GM12878 (cell line): ENCODE measurements around the gene NEMF. TPM values are rescaled to one million over a fixed set of nuclear protein-coding genes. Genes with fewer than 3 reads are reported as not detected.
"Not testable (repeated sequence)": the region's sequence is repeated elsewhere in the genome, so short reads cannot be mapped to it uniquely, and the experiment has no call there.

Source experiments
- ATAC-seq: fragments of 200-7000 bp; cut with Tn5 transposase; 3 replicates; pipeline ENCODE4 v1.9.1; 2020; ENCODE audit warnings: mild to moderate bottlenecking, moderate library complexity
- BruUV-seq: library from RNA; stranded (reverse); fragments of 400-500 nt; replicated peaks from 2 replicates; lab custom pipeline; 2021; lab: Mats Ljungman, UMichigan
- CTCF ChIA-PET: fragments of 300-600 bp; sonication (Branson Sonifier 250); formaldehyde crosslinking; extraction: SDS; loops from one replicate; lab custom pipeline; 2021; ENCODE audit warnings: inconsistent platforms; lab: Yijun Ruan, JAX
- POLR2A ChIA-PET: fragments of 350-600 bp; formaldehyde crosslinking; extraction: SDS; loops from one replicate; lab custom pipeline; 2021; ENCODE audit warnings: inconsistent platforms; lab: Charles Lee
- RAD21 ChIA-PET: fragments of 300-600 bp; sonication (Branson Sonifier 250); formaldehyde crosslinking; loops from one replicate; lab custom pipeline; 2023; ENCODE audit warnings: antibody characterized with exemption; ENCODE audit not compliant: unreplicated experiment; lab: Charles Lee
- SMC1A ChIA-PET: fragments of 300-600 bp; sonication (Branson Sonifier 250); formaldehyde crosslinking; loops from one replicate; lab custom pipeline; 2023; ENCODE audit not compliant: unreplicated experiment, uncharacterized antibody; lab: Charles Lee
- DNase-seq: peaks from one replicate; pipeline ENCODE4 v3.0.0-alpha.2; 2011; ENCODE audit warnings: low read depth, low spot score
- FAIRE-seq: peaks from 3 replicates; lab custom pipeline; 2011; peaks lifted over from hg19 to GRCh38; lab: Jason Lieb, UNC
- H2AFZ ChIP-seq: 2 replicates; pipeline ENCODE4 v1.6.0; 2011; ENCODE audit warnings: low read depth, low read length, control low read depth; ENCODE audit not compliant: control insufficient read depth
- H3K27ac ChIP-seq: 2 replicates; pipeline ENCODE4 v1.5.1; 2011; ENCODE audit warnings: control low read depth; ENCODE audit not compliant: control insufficient read depth, insufficient read depth
- H3K27me3 ChIP-seq, 2 experiments: replicated peaks in 1 of 2; 2 replicates each; pipeline versions ENCODE4 v1.6.0 to v1.6.1; 2011; ENCODE audit warnings: low read length in 1 of 2; ENCODE audit not compliant: control insufficient read depth in 2 of 2, insufficient read depth in 2 of 2
- H3K36me3 ChIP-seq, 2 experiments: 2 replicates each; pipeline ENCODE4 v1.5.1; 2011; ENCODE audit warnings: low read length in 1 of 2; ENCODE audit not compliant: control insufficient read depth in 2 of 2, insufficient read depth in 2 of 2
- H3K4me1 ChIP-seq: 2 replicates; pipeline ENCODE4 v1.6.1; 2011; ENCODE audit warnings: mild to moderate bottlenecking, low read length, moderate library complexity, mixed read lengths; ENCODE audit not compliant: control insufficient read depth, insufficient read depth
- H3K4me2 ChIP-seq: 2 replicates; pipeline ENCODE4 v1.6.0; 2011; ENCODE audit warnings: control low read depth; ENCODE audit not compliant: control insufficient read depth, insufficient read depth
- H3K4me3 ChIP-seq: fragments of 200-600 bp; sonication (generic); 2 replicates; pipeline ENCODE4 v1.5.1; 2016
- H3K79me2 ChIP-seq: 2 replicates; pipeline ENCODE4 v1.6.0; 2011; ENCODE audit warnings: low read length; ENCODE audit not compliant: control insufficient read depth, insufficient read depth
- H3K9ac ChIP-seq: 2 replicates; pipeline ENCODE4 v1.8.0; 2011; ENCODE audit warnings: low read length, control low read depth, mixed read lengths; ENCODE audit not compliant: control insufficient read depth, insufficient read depth
- H3K9me3 ChIP-seq: replicated peaks from 3 replicates; pipeline ENCODE4 v1.5.1; 2011; ENCODE audit warnings: mild to moderate bottlenecking, low read length; ENCODE audit not compliant: control insufficient read depth, insufficient read depth
- H4K20me1 ChIP-seq: 2 replicates; pipeline ENCODE4 v1.6.0; 2011; ENCODE audit not compliant: control insufficient read depth, insufficient read depth
- CBFB ChIP-seq: IDR thresholded peaks from 2 replicates; pipeline ENCODE4 v1.6.1; 2016; ENCODE audit warnings: antibody characterized with exemption, low read depth
- ESRRA ChIP-seq: IDR thresholded peaks from 2 replicates; pipeline ENCODE4 v1.6.1; 2012; ENCODE audit warnings: mild to moderate bottlenecking, low read length, improper control_type of control experiment
- IRF4 ChIP-seq: IDR thresholded peaks from 2 replicates; pipeline ENCODE4 v1.6.1; 2011; ENCODE audit warnings: low read depth, low read length
- NFYB ChIP-seq: IDR thresholded peaks from 2 replicates; pipeline ENCODE4 v1.6.1; 2011; ENCODE audit warnings: low read depth, mild to moderate bottlenecking, low read length, improper control_type of control experiment, moderate library complexity; ENCODE audit not compliant: insufficient read depth
- RFX5 ChIP-seq: IDR thresholded peaks from 2 replicates; pipeline ENCODE4 v1.6.1; 2011; ENCODE audit warnings: low read depth, low read length, improper control_type of control experiment
- SREBF2 ChIP-seq: IDR thresholded peaks from 2 replicates; pipeline ENCODE4 v1.6.1; 2012; ENCODE audit warnings: mild to moderate bottlenecking, low read length
- SRF ChIP-seq, 2 experiments: IDR thresholded peaks; 2 replicates each; pipeline ENCODE4 v1.6.1; 2011; ENCODE audit warnings: low read depth in 2 of 2, low read length in 2 of 2, mild to moderate bottlenecking in 1 of 2, moderate library complexity in 1 of 2
- STAT1 ChIP-seq: fragments of 450-650 bp; conservative IDR thresholded peaks from 2 replicates; pipeline ENCODE4 v1.6.1; 2014; ENCODE audit warnings: antibody characterized with exemption, mild to moderate bottlenecking
- TBL1XR1 ChIP-seq: IDR thresholded peaks from 2 replicates; pipeline ENCODE4 v1.6.1; 2012; ENCODE audit warnings: low read depth, low read length, improper control_type of control experiment
- WGBS: methylation state at CpG from one replicate; pipeline ENCODE4 v1.1.6; 2016; ENCODE audit warnings: low lambda C conversion rate; ENCODE audit not compliant: insufficient replicate concordance, insufficient coverage; ENCODE audit errors: missing lambda C conversion rate; 5-methylcytosine and 5-hydroxymethylcytosine counted together
- in situ Hi-C: fragments of 300-500 bp; cut with MboI; formaldehyde crosslinking; loops from 9 replicates; pipeline ENCODE4 v1.14.3; 2018; ENCODE audit warnings: mixed read lengths
- intact Hi-C: fragments of 100-400 bp; cut with micrococcal nuclease; formaldehyde crosslinking; loops from one replicate; pipeline ENCODE4 v1.14.2; 2022; ENCODE audit not compliant: unreplicated experiment
- polyA plus RNA-seq, 11 experiments: library from polyadenylated mRNA; depleted of rRNA in 4 of 11; unstranded in 6 of 11; stranded (reverse) in 5 of 11; fragments of >200 nt; fragmentation: Nextera tagmentation in 4 of 11; fragmentation: Illumina TruSeq in 1 of 11; extraction: Ambion mirVana in 4 of 11; extraction: Trizol in 1 of 11; gene quantifications; 1 replicate in 1 of 11; 2 replicates in 10 of 11; pipeline versions ENCODE4 v1.2.1 to v1.2.3, GENCODE V29; 2011 to 2016; ENCODE audit warnings: inconsistent platforms in 2 of 11, missing spikeins in 2 of 11, low read depth in 1 of 11
- total RNA-seq, 4 experiments: library from RNA; depleted of rRNA in 3 of 4; stranded (reverse); fragments of >200 nt in 3 of 4; fragmentation: Illumina TruSeq in 1 of 4; extraction: Trizol in 1 of 4; gene quantifications; 2 replicates each; pipeline versions ENCODE4 v1.2.1 to v1.2.3, GENCODE V29; 2013 to 2021
- TF ChIP-seq, protein P1 (sequence below): IDR thresholded peaks from 2 replicates; pipeline ENCODE4 v1.6.1; 2011; ENCODE audit warnings: low read depth, low read length, improper control_type of control experiment, borderline replicate concordance

NEMF gene
- total and polyA plus RNA-seq, 10 of the 15 experiments (the other 5 are each of a cell fraction or from before 2014, with no cell fraction given) = 31.5 to 80.1 (median 61.1) TPM

DNA sequence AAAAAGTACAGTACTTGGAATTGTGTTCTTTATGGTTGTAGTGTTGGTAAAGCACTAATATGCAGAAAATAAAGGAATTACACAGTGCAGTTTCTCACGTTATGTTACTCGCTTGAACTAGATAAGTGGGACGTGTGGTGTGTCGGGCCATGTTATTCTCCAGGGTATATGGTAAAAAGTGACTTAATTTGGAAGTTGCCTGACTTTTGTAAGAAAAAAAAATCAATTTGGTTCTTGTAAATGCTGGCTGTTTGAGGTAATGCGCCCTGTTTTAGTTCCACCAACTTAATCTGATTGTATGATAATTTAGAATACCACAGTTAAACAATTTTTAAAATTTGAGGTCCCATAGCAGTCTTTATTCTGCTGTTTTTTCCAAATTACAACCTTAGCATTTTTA lies 44.4 kb upstream of the NEMF start:
- ChIA-PET POLR2A (interaction anchor here (0.6 to 1.4 kb wide), 4 partner anchors 11 to 165 kb away, joined by 4 to 6 read pairs (median 6); no protein-coding TSS in a partner anchor), SMC1A (interaction anchor here (0.6 to 1.4 kb wide), 4 partner anchors 15 to 186 kb away, joined by 3 to 4 read pairs (median 4); no protein-coding TSS in a partner anchor), RAD21 (interaction anchor here (1.0 to 1.4 kb wide), 4 partner anchors 27 to 207 kb away, joined by 4 to 11 read pairs (median 4); no protein-coding TSS in a partner anchor), CTCF (interaction anchor here (1.0 kb wide), 1 partner anchor 165 kb away, joined by 3 read pairs; no protein-coding TSS in a partner anchor)
- Histone ChIP-seq H3K36me3 (no peaks in the 10 kb centered on the region; a peak in 1 of 4 replicates), H3K9me3 (no peaks in the 10 kb centered on the region), H3K4me2 (peak overlapping the region; percentile 46), H3K4me1 (no peaks in the 10 kb centered on the region), H3K27me3 (no peaks in the 10 kb centered on the region), H4K20me1 (no peaks in the 10 kb centered on the region), H3K79me2 (peaks cover 78% of the 10 kb centered on the region), H3K27ac (peak overlapping the region; percentile 100), H3K4me3 (peak overlapping the region; percentile 97), H2AFZ (no peak overlapping the region), H3K9ac (peak overlapping the region; percentile 100)
- ATAC-seq (no peak), DNase-seq (no peak), FAIRE-seq (no peak)
- BruUV-seq = no TSS peak
- in situ Hi-C loops (no loop called here), intact Hi-C loops (no loop called here)
- TF ChIP-seq NFYB = no peak
- TF ChIP-seq ESRRA = no peak
- no peak for TF ChIP-seq IRF4
- TF ChIP-seq, protein P1, sequence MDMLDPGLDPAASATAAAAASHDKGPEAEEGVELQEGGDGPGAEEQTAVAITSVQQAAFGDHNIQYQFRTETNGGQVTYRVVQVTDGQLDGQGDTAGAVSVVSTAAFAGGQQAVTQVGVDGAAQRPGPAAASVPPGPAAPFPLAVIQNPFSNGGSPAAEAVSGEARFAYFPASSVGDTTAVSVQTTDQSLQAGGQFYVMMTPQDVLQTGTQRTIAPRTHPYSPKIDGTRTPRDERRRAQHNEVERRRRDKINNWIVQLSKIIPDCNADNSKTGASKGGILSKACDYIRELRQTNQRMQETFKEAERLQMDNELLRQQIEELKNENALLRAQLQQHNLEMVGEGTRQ = no peak
- TF ChIP-seq CBFB = no peak
- TF ChIP-seq TBL1XR1 = no peak
- no peak for TF ChIP-seq RFX5
- TF ChIP-seq SREBF2 = no peak
- TF ChIP-seq SRF (IDR thresholded peaks at IDR 0.05; ENCODE audit: low read depth in 2 of 2, low read length in 2 of 2) = no peak
- no peak for TF ChIP-seq STAT1
- WGBS = 0% methylated on average over 5 of the region's 5 CpGs

DNA sequence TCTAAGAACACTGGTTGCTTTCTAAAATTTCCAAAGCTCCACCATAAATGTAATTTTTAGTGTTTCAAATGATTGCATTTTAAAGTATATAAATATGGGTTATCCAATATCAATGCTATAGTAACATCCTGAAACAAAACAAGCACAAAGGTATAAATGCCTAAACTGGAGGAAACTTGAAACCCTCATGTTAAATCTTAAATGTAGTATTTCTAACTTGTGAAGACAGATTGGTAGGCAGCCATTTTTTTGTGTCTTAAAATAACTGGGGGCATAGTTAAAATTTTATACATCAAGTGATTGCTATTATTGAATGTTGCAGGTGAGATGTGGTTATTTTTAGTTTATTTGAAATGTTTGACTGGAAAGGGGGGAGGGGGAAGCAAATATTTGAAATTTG lies 43.7 kb upstream of the NEMF start:
- H2AFZ ChIP-seq, intact Hi-C loops, BruUV-seq, DNase-seq, FAIRE-seq, H3K36me3 ChIP-seq, H4K20me1 ChIP-seq, H3K4me1 ChIP-seq, H3K27me3 ChIP-seq, ATAC-seq, H3K9me3 ChIP-seq, in situ Hi-C loops: not testable (repeated sequence)
- Histone ChIP-seq H3K4me3 (peak overlapping the region; percentile 97), H3K4me2 (peak overlapping the region; percentile 46), H3K9ac (peak overlapping the region; percentile 100), H3K27ac (peak overlapping the region; percentile 100), H3K79me2 (peaks cover 81% of the 10 kb centered on the region)
- ChIA-PET SMC1A (interaction anchor here (0.7 to 1.9 kb wide), 19 partner anchors 17 to 208 kb away, joined by 3 to 18 read pairs (median 4); no protein-coding TSS in a partner anchor), RAD21 (interaction anchor here (0.8 to 1.8 kb wide), 12 partner anchors 28 to 208 kb away, joined by 3 to 20 read pairs (median 4); no protein-coding TSS in a partner anchor), CTCF (interaction anchor here (0.7 to 1.2 kb wide), 4 partner anchors 22 to 57 kb away, joined by 3 to 5 read pairs (median 3); no protein-coding TSS in a partner anchor), POLR2A (interaction anchor here (0.7 to 1.2 kb wide), 9 partner anchors 14 to 166 kb away, joined by 3 to 5 read pairs (median 3); no protein-coding TSS in a partner anchor)
